HG03095 (cell line): Measurements from ENCODE around the gene TFRC.
"Not testable (repeated sequence)": the region's sequence is repeated elsewhere in the genome, so short reads cannot be mapped to it uniquely, and the experiment has no call there.

Experiments used
- ATAC-seq: cut with Tn5 transposase; IDR thresholded peaks from one replicate; pipeline ENCODE4 v1.9.1; 2021; ENCODE audit warnings: moderate library complexity; ENCODE audit not compliant: unreplicated experiment

Gene TFRC

GRCh38 chr3:196007744-196008335 is 74.0 kb downstream of the TFRC start:
- ATAC-seq: no peak

GRCh38 chr3:196005338-196005737 is 76.6 kb downstream of the TFRC start:
- ATAC-seq: not testable (repeated sequence)

GRCh38 chr3:196004359-196005052 is 77.4 kb downstream of the TFRC start:
- not testable (repeated sequence) for ATAC-seq

- ATAC-seq: no peak
Measured at GRCh38 chr3:196003611-196004010, 78.3 kb downstream of the TFRC start.

GRCh38 chr3:196002721-196003120 is 79.2 kb downstream of the TFRC start:
- ATAC-seq: not testable (repeated sequence)

GRCh38 chr3:196001240-196001639 is 80.7 kb downstream of the TFRC start:
- not testable (repeated sequence) for ATAC-seq

- ATAC-seq: not testable (repeated sequence)
Measured at GRCh38 chr3:196000360-196000950, 81.4 kb downstream of the TFRC start.

- no peak for ATAC-seq
Measured at GRCh38 chr3:195999896-196000295, 82.0 kb downstream of the TFRC start.
